OCI-LY1 (cell line): ENCODE results near the gene LSAMP.

Source experiments
- CTCF ChIP-seq: fragments of 200-600 bp; sonication (generic), shearing (Covaris generic); IDR thresholded peaks from 2 replicates; pipeline ENCODE4 v1.5.1; 2017; ENCODE audit warnings: mild to moderate bottlenecking, antibody characterized with exemption, low read length, moderate library complexity, mixed read lengths
- EZH2 ChIP-seq: fragments of 200-600 bp; sonication (generic), shearing (Covaris generic); IDR thresholded peaks from 2 replicates; pipeline ENCODE4 v1.8.0; 2017; ENCODE audit warnings: borderline replicate concordance, mixed run types, mild to moderate bottlenecking, antibody characterized with exemption, low read length, moderate library complexity, mixed read lengths

DNA sequence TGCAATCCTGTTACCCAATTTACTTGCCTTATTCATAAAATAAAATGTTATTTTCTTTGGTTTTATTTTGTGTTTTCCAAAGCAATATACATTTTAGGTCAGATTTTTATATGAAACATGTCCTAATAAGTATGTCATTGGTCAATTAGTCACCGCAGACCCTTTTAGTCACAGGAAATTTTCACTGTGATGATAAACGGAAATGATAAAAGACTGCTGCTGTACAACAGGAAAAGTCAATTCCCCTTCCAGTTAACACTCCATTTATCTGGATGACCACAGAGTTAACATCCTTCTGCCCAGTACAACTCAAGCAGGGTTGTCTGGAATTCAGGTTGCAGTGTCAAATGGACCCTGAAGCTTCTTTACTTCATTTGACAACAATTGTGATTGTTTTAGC lies 175.2 kb downstream of the LSAMP start:
- TF ChIP-seq CTCF, result no peak
- no peak for TF ChIP-seq EZH2
